COLO829 (cell line): ENCODE measurements around the gene CNGA2.
A peak's percentile ranks its signal among the peaks of the same experiment; 100 is the strongest.

Experiments used
- DNase-seq: peaks from one replicate; pipeline ENCODE4 v3.0.0; 2012; ENCODE audit warnings: low spot score

CNGA2 gene

GRCh38 chrX:151712253-151712652 lies 22.3 kb upstream of the CNGA2 start:
- DNase-seq, result no peak

- peak; percentile 40 for DNase-seq
These were observed 20.7 kb upstream of the CNGA2 start for GRCh38 chrX:151713849-151714248.

DNA sequence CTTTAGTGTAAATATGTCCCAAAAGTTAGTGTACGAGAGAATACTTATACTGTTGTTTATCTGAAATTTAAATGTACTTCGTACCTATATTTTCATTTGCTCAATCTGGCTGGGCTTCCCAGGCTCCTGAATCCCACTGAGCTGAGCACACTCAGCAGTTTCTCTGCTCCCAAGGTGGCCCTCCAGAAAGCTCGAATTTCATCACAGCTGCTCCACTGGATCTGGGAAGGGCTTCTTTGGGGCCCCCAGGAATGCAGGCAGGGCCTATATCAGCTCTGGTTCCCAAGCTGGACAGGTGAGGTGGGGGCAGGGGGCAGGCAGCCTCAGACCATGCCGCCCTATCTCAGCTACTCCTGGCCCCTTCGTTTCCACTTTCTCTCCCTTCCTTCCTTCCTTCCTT lies 20.2 kb upstream of the CNGA2 start:
- no peak for DNase-seq

DNA sequence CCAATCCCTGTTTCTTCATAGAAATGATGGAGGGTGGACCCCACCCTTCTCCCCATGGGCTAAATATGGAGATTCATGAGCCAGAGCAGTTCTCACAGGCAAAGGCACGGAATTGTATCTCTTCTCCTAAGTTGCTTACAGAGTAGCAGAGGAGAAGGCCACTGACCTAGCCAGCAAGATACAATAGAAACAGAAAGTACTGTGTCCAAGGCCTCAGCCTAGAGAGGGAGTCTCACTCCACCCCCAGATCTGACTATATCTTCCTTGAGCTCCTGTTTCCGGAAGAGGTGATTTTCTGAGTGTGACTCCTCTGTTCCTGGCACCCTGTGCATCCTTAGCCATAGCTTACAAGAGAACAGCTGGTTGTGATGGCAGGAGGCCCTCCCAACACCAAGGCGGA lies 18.8 kb upstream of the CNGA2 start, which contains the start of gene FATE1:
FATE1 (plus strand) TSS at position 284 of the 400 bp plus-strand sequence; CDS start at position 369, 85 bp downstream.
- no peak for DNase-seq

GRCh38 chrX:151722241-151722846 lies 12.2 kb upstream of the CNGA2 start:
- no peak for DNase-seq

DNA sequence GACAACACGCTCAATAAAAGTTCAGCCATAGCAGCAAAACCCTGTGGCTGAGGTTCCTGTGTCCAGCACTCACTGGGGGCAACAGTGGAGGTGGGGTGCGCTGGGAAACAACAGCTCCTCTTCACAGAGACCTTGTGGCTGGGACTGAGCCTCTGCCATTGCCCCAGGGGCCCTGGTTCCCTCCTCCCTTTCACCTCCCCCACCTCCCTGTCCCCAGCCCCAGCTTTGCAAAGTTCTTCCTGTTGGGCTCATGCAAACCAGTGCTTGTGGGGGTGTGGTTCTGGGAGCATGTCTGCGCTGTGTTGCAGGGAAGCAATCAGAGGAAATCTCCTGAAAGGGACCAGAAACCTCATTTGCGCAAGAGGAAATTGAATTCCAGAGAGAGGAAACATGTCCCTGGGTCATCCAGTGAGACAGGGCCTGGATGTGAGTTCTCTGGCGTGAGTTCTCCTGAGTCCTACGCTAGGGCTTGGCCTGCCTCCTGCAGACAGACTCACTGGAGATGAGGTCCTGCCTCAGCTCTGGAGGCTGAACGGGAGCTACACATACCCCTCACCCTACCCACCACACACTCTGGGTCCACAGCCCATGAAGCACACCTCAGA lies 11.3 kb upstream of the CNGA2 start:
- no peak for DNase-seq

DNA sequence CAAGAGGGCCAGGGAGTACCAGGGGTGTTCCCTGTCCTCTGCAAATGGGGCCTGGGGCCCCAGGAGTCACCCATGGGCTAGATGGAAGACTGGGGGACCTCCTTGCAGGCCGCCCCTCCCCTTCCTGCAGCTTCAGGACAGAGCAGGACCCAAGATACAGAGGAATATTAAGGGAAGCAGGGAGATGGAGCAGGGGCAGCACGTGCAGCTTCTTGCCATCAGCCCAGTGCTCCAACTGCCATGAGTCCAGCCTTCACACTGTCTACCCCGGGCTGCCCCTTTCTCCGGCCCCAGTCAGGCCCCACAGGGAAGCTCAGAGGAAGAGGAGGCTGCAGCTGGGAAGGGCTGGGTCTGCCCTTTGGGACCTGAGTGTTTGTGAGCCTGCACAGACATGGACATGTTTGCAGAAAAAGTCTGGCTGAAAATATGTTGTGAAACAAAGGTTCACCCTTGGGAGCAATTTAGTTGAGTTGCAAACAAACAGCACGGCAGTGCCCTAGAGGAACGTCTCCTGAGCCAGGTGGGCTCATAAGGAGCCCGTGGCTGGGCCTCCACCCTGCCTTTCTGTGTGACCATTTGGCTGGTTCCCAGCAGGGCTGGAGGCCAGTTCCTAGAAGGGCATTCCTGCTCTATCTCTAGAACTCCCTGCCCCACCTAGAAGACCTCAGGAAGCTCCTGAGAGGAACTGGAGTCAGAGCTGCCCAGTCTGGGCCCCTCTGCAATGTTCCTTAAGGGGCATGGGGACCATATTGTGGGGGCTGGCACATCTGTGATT lies 9.8 kb upstream of the CNGA2 start:
- DNase-seq, result no peak

GRCh38 chrX:151725338-151725614 lies 9.3 kb upstream of the CNGA2 start:
- no peak for DNase-seq

DNA sequence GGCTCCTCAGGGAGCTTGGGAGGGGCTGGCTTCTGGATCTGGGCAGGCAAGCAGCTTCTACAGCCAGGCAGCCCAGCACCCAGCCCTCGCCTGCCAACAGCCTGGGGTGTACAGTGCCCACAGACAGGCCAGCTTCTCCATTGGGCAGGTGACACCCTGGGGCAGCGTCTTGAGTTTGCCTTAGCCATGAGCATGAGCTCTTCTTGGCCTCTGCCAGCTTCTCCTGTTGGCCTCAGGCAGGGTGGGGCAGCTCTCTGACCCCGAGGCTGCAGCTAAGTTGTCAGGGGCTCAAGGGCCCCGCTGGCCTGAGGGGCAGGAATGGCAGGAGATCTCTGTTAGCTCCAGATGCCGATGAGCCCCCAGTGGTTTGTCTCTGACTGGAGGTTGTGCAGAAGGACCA lies 7.8 kb upstream of the CNGA2 start:
- no peak for DNase-seq

- no peak for DNase-seq
These were observed 7.2 kb upstream of the CNGA2 start for GRCh38 chrX:151727346-151727745.

- DNase-seq, result no peak
These were observed 5.4 kb upstream of the CNGA2 start for GRCh38 chrX:151729056-151729725.

DNA sequence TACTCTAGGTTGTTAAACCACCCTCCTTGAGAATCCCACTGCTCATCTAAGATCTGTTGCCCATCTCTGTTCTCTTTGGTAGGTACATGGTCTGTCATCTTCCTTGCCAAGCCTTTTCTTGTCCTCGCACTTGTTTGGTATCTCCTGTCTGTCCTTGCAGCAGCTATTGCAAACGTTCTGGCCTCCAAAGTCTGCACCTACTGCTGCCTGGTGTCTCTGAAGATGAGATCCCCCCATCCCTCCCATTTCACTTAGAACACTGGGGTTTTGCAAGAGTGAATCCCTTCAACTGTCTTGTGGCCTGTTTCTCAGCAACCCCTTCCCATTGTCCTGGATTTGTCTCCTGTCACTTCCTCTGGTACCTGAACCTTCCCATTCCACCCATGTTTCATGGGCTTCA lies 673 bp downstream of the CNGA2 start:
- no peak for DNase-seq

DNA sequence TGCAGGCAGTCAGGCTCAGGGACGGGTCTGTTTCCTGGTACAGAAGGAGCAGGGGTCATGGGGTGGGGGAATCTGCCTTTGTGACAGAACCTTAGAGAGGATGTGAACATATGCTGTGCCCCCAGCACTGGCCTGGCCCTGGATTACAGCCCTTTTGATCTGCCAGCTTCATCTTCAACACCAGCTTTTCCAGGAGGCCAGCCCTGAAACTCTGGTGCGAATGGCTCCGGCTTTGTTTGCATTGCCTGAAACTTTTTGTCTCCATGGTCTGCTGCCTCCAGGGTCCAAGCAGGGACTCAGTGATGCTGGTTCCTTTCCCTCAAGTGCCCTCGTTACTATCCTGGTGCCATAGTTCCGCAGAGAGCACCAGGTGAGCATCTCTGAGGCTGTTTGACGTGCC lies 2.1 kb downstream of the CNGA2 start:
- no peak for DNase-seq

DNA sequence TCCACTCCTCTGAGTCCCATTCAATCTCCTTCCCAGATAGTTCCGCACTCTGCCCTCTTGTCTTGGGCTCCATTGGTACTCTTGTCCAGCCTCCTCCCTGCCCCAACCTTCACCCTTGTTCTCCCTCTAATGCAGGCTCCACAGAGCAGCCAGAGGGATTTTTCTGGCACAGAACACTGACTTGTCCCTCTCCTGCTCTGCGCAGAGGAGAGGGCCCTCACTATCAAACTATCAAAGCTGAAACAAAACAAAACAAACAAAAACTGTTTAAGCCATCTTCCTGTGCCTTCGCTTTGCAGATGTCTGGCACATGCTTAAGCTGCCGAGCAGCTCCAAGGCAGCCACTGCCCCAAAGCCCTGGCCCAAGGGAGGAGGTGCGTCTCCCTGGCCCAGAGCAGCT lies 2.9 kb downstream of the CNGA2 start:
- DNase-seq, result no peak

DNA sequence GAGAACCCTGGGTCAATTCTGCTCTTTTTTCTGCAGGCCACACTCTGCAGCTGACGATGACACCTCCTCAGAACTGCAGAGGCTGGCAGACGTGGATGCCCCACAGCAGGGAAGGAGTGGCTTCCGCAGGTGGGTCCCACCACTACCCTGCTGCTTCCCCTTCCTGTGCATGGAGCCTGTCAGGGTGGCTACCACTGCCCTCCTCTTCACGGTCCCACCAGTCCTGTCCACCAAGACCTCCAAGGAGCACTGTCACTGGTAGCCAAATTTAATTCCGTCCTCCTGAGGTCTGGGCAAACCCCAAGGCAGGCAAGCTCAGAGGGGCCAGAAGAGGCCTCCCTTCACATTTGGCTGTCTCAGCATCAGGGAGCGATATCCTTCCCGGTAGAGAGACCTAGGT lies 4.2 kb downstream of the CNGA2 start:
- DNase-seq, result no peak

DNA sequence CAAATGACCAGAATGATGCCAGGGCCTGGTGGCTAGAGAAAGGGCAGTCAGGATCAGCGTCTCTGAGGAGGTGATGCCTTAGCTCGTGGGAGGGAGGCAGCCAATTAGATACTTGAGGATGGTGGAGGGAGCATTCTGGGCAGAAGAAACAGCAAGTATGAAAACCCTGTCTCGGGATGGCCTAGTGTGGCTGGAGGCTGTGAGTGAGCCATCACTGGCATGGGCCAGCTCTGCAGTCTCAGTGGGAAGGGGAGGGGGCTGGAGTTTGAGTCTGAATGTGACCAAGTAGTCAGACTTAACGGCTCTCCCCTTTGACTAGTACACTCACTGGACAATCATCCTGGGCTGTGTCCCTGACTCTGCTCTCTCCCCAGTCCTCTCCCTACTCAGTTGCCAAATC lies 7.1 kb downstream of the CNGA2 start:
- no peak for DNase-seq

- DNase-seq, result no peak
These were observed 7.8 kb downstream of the CNGA2 start for GRCh38 chrX:151742311-151742710.

GRCh38 chrX:151743651-151744470 lies 9.3 kb downstream of the CNGA2 start:
- DNase-seq, result no peak

DNA sequence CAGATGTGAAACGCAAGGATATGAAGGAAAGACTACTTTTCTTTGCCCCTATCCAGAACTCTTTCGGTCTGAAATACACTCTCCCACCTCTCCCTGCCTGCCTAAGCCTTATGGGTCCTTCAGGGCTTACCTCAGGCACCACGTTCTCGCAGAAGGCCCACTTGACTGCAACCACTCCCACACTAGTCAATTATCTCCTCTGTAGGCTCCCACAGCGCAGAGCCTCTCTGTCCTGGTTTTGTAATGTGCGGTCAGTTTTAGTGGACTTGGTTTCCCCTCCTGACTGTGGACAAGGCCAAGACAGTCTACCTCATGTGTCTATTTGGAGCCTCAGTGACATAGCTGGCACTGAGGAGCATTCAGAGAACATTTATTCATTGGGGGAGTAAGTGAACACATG lies 11.1 kb downstream of the CNGA2 start:
- no peak for DNase-seq

DNA sequence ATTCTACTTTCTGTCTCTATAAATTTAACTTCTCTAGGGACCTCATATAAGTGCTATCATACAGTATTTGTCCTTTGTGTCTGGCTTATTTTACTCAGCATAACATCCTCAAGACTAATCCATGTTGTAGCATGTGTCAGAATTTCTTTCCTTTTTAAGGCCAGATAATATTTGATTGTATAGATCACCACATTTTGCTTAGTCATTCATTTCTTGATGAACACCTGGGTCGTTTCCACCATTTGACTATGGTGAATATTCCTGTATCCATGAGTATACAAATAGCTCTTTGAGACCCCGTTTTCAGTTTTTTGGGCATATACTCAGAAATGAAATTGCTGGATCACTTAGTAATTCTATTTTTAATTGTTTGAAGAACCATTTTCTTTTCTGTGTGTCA lies 12.0 kb downstream of the CNGA2 start:
- no peak for DNase-seq

GRCh38 chrX:151750511-151750910 lies 16.0 kb downstream of the CNGA2 start:
- DNase-seq, result no peak

DNA sequence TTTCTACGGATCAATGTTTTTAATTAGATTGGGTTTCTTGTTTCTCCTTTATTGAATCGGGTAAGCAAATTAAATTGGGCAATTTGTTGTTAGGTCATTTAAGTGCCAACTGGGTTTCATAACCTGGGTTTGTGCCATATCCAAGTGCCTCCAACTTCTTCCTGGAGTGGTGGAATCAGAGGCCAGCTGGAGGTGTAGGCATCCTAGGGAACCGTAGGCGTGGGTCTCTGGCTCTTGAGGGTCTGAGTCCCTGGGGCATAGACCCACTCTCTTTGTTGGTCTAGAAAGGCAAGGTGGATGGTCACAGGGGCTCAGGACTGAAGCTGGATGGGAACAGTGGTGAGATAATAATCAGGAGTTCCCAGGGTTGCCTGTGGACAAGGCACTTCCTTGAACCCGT lies 18.3 kb downstream of the CNGA2 start:
- DNase-seq, result no peak
